ENCODE results near the gene MYOCOS. TPM values are rescaled to one million over a fixed set of nuclear protein-coding genes. Genes with fewer than 3 reads are reported as not detected.

The MYOCOS gene
- total RNA-seq, 4 donors from 2014 or later = not detected

DNA sequence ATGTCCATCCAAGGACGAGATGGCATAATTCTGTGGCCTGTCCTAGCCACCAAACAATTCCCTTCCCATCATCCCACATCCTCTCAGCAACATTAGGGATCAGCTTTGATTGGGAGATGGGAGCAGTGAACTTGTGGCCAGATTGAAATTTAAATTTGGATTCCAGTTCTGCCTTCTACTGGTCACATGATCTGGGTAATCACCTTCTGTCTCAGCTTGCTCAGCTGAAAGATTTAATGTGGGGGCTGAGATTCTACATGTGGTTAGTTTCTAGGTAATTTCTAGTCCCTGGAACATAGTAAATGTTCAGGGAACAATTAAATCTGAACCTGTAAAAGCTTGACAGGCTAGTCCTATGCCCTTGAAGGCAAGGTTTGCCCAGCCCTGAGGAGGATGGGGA, 3.2 kb downstream of the MYOCOS start:
- no peak for TF ChIP-seq POLR2A (IDR thresholded peaks at IDR 0.05)
- Histone ChIP-seq H3K27ac (no peak overlapping the region), H3K9me3 (no peaks in the 10 kb centered on the region), H3K27me3 (no peaks in the 10 kb centered on the region), H3K36me3 (no peaks in the 10 kb centered on the region), H3K4me1 (no peaks in the 10 kb centered on the region), H3K4me3 (no peak overlapping the region)
- no peak for DNase-seq

DNA sequence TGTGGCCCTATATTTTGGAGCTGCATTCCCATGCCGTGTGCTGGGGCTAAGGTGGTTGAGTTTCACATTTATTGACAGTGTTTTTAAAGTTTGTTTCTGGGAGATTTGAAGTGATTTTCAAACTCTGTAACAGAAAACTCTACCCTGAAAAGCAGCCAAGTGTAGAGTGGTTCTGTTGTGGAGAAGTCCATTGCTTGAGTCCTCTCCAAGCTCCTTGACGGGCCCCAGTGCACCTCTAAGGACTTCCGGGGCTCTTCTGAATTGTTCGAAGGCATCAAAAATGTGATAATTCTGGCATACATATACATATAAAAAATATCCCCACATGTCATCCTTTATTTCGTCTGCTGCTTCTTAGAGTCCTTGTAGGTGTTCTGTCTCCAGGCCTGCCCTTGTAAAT, 5.0 kb downstream of the MYOCOS start:
- no peak overlapping the region for H3K4me3 ChIP-seq
- no peaks in the 10 kb centered on the region for H3K27me3 ChIP-seq
- DNase-seq = no peak
- TF ChIP-seq POLR2A (IDR thresholded peaks at IDR 0.05) = no peak
- TF ChIP-seq, protein P1, sequence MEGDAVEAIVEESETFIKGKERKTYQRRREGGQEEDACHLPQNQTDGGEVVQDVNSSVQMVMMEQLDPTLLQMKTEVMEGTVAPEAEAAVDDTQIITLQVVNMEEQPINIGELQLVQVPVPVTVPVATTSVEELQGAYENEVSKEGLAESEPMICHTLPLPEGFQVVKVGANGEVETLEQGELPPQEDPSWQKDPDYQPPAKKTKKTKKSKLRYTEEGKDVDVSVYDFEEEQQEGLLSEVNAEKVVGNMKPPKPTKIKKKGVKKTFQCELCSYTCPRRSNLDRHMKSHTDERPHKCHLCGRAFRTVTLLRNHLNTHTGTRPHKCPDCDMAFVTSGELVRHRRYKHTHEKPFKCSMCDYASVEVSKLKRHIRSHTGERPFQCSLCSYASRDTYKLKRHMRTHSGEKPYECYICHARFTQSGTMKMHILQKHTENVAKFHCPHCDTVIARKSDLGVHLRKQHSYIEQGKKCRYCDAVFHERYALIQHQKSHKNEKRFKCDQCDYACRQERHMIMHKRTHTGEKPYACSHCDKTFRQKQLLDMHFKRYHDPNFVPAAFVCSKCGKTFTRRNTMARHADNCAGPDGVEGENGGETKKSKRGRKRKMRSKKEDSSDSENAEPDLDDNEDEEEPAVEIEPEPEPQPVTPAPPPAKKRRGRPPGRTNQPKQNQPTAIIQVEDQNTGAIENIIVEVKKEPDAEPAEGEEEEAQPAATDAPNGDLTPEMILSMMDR (IDR thresholded peaks at IDR 0.05) = no peak
- no peaks in the 10 kb centered on the region for H3K36me3 ChIP-seq
- no peaks in the 10 kb centered on the region for H3K4me1 ChIP-seq
- H3K9me3 ChIP-seq = no peaks in the 10 kb centered on the region
- no peak overlapping the region for H3K27ac ChIP-seq

DNA sequence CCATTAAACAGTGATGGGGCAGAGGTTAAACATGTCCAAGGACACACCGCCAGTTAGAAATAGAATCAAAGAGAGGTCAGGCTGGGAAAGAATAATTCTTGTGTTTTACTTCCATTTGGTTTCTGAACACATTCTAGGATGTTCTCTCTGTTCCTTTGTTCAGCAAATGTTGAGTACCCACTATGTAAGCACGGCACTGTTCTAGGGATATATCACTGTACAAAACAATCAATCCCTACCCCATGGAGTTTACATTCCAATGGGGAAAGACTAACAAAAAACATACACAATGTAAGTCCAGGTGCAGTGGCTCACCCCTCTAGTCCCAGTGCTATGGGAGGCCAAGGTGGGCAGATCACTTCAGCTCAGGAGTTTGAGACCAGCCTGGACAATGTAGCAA, 6.2 kb downstream of the MYOCOS start:
- Histone ChIP-seq H3K36me3 (no peaks in the 10 kb centered on the region), H3K4me3 (no peak overlapping the region), H3K27ac (no peak overlapping the region), H3K4me1 (no peaks in the 10 kb centered on the region), H3K9me3 (no peaks in the 10 kb centered on the region), H3K27me3 (no peaks in the 10 kb centered on the region)
- no peak for TF ChIP-seq POLR2A (IDR thresholded peaks at IDR 0.05)
- TF ChIP-seq, protein P1 (IDR thresholded peaks at IDR 0.05) = no peak
- DNase-seq = no peak

DNA sequence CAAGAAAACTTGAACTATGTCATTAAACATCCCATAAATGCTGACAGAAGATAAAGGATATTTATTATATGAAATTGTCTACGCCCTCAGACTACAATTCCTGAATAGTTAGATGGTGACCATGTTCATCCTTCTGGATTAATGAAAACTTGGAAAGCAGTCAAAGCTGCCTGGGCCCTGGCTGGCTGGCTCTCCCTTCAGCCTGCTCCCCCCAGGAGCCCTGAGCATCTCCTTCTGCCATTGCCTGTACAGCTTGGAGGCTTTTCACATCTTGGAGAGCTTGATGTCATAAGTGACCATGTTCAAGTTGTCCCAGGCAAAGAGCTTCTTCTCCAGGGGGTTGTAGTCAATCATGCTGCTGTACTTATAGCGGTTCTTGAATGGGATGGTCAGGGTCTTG, 13.6 kb downstream of the MYOCOS start:
- Histone ChIP-seq H3K9me3 (no peaks in the 10 kb centered on the region), H3K4me1 (no peaks in the 10 kb centered on the region), H3K27me3 (no peaks in the 10 kb centered on the region), H3K27ac (no peak overlapping the region), H3K4me3 (no peak overlapping the region), H3K36me3 (no peaks in the 10 kb centered on the region)
- TF ChIP-seq POLR2A (IDR thresholded peaks at IDR 0.05) = no peak
- TF ChIP-seq, protein P1 (IDR thresholded peaks at IDR 0.05) = no peak
- no peak for DNase-seq

DNA sequence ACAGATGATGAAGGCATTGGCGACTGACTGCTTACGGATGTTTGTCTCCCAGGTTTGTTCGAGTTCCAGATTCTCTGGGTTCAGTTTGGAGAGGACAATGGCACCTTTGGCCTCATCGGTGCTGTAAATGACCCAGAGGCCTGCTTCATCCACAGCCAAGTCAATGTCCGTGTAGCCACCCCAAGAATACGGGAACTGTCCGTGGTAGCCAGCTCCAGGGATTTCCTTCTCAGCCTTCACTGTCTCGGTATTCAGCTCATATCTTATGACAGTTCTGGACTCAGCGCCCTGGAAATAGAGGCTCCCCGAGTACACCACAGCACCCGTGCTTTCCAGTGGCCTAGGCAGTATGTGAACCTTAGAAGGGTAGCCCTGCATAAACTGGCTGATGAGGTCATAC, 14.1 kb downstream of the MYOCOS start:
- no peak for TF ChIP-seq POLR2A (IDR thresholded peaks at IDR 0.05)
- TF ChIP-seq, protein P1 (IDR thresholded peaks at IDR 0.05) = no peak
- H3K27ac ChIP-seq = no peak overlapping the region
- no peaks in the 10 kb centered on the region for H3K4me1 ChIP-seq
- no peak overlapping the region for H3K4me3 ChIP-seq
- no peaks in the 10 kb centered on the region for H3K27me3 ChIP-seq
- no peak for DNase-seq
- no peaks in the 10 kb centered on the region for H3K36me3 ChIP-seq
- H3K9me3 ChIP-seq = no peaks in the 10 kb centered on the region

DNA sequence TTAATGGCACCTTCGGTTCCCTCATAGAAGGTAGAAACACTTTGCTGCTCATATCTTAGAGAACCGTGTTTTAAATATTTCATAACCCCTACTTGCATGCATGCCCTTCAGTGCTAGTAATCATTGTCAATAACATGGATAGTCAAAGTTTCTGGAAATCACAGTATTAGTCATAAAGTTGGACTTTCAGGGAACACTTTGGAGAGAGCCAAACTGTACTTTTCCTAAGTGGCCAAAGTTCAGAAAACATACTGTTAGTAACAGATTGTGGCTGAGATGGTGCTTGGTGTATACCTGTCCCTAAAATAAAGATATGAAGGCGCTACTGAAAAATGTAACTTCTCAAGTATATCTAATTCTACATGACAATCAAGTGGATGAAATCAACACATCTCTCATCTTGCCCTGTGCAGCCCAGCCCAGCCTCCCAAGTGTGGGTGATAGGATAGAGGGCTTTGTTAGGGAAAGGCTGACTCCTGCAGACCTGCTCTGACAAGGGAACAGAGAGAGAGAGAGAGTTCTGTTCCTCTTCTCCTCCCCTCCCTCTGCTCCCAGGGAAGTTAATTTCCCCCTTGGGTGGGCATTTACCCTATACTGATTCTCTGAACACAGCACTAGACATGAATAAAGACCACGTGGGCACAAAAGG, 16.0 kb downstream of the MYOCOS start:
- Histone ChIP-seq H3K4me1 (no peaks in the 10 kb centered on the region), H3K9me3 (no peaks in the 10 kb centered on the region), H3K27ac (peak overlapping the region in 1 of 4 donors; percentile 14), H3K27me3 (no peaks in the 10 kb centered on the region), H3K36me3 (no peaks in the 10 kb centered on the region), H3K4me3 (no peak overlapping the region)
- TF ChIP-seq POLR2A (IDR thresholded peaks at IDR 0.05) = no peak
- TF ChIP-seq, protein P1 (IDR thresholded peaks at IDR 0.05) = no peak
- DNase-seq = no peak
